Erythroblast (primary cell): ENCODE results near the gene THOC1.

ENCODE experiments used
- DNase-seq, 2 experiments: peaks; one replicate each; lab custom pipeline; 2025; lab: John Stamatoyannopoulos, UW
- GATA1 ChIP-seq: IDR thresholded peaks from 2 replicates; pipeline ENCODE4 v1.6.1; 2011; ENCODE audit warnings: low read depth, mild to moderate bottlenecking, control low read depth, low read length, moderate library complexity
- POLR2A ChIP-seq: IDR thresholded peaks from 2 replicates; pipeline ENCODE4 v1.6.1; 2011; ENCODE audit warnings: mild to moderate bottlenecking, low read length

Gene THOC1

GRCh38 chr18:181711-182110 lies 86.1 kb downstream of the THOC1 start:
- no peak for DNase-seq
- TF ChIP-seq GATA1 (no peak), POLR2A (no peak)

- no peak for DNase-seq
- TF ChIP-seq GATA1 (no peak), POLR2A (no peak)
These were observed 88.3 kb downstream of the THOC1 start for GRCh38 chr18:179499-179898.

GRCh38 chr18:172361-172760 lies 95.5 kb downstream of the THOC1 start:
- TF ChIP-seq POLR2A (no peak), GATA1 (no peak)
- DNase-seq, result no peak
